Heart right ventricle (tissue), 16 donors: ENCODE results near the gene AGT. TPM values are rescaled to one million over a fixed set of nuclear protein-coding genes. Genes with fewer than 3 reads are reported as not detected.
"Not testable (repeated sequence)": the region's sequence is repeated elsewhere in the genome, so short reads cannot be mapped to it uniquely, and the experiment has no call there.

Experiments
- ATAC-seq, 8 donors: fragments of 200-7000 bp; cut with Tn5 transposase; one replicate each; pipeline ENCODE4 v1.9.1; 2020; ENCODE audit warnings: mild to moderate bottlenecking in 8 of 8, moderate library complexity in 8 of 8, moderate number of reproducible peaks in 1 of 8
- DNase-seq, 2 donors: peaks; one replicate each; pipeline ENCODE4 v3.0.0-alpha.2; 2020
- H3K27ac ChIP-seq, 10 donors: fragments of 200-600 bp; sonication (generic) in 2 of 10; one replicate each; pipeline versions ENCODE4 v1.5.0 to v1.8.0; 2020 to 2022; ENCODE audit warnings: mild to moderate bottlenecking in 3 of 10
- H3K27me3 ChIP-seq, 7 donors: fragments of 200-600 bp; one replicate each; pipeline ENCODE4 v1.8.0; 2021 to 2022; ENCODE audit warnings: mild to moderate bottlenecking in 2 of 7
- H3K36me3 ChIP-seq, 9 donors: fragments of 200-600 bp; sonication (generic) in 1 of 9; one replicate each; pipeline versions ENCODE4 v1.5.0 to v1.8.0; 2020 to 2022; ENCODE audit warnings: mild to moderate bottlenecking in 2 of 9
- H3K4me1 ChIP-seq, 9 donors: fragments of 200-600 bp; sonication (generic) in 1 of 9; one replicate each; pipeline versions ENCODE4 v1.5.0 to v1.8.0; 2020 to 2022; ENCODE audit warnings: mild to moderate bottlenecking in 4 of 9
- H3K4me3 ChIP-seq, 10 donors: fragments of 200-600 bp; sonication (generic) in 2 of 10; one replicate each; pipeline versions ENCODE4 v1.5.0 to v1.8.0; 2020 to 2022; ENCODE audit warnings: mild to moderate bottlenecking in 7 of 10, moderate library complexity in 2 of 10
- H3K9me3 ChIP-seq, 11 donors: fragments of 200-600 bp in 10 of 11; sonication (generic) in 2 of 11; one replicate each; pipeline versions ENCODE4 v1.5.0 to v1.8.0; 2013 to 2022; ENCODE audit warnings: mild to moderate bottlenecking in 2 of 11, control low read depth in 1 of 11, moderate library complexity in 1 of 11
- WGBS, 2 donors: extraction: QIAGEN DNeasy Blood & Tissue Kit; methylation state at CpG; one replicate each; pipeline ENCODE4 v1.1.7; 2013; ENCODE audit warnings: inconsistent platforms in 1 of 2; 5-methylcytosine and 5-hydroxymethylcytosine counted together
- intact Hi-C, 10 donors: fragments of 100-400 bp; cut with DNase I; formaldehyde crosslinking; loops; one replicate each; pipeline versions ENCODE4 v1.11.1 to v1.14.2; 2022
- polyA plus RNA-seq, 2 donors: library from polyadenylated mRNA; stranded (reverse); fragments of 200-250 nt; gene quantifications; one replicate each; pipeline ENCODE4 v1.2.3, GENCODE V29; 2013
- total RNA-seq, 10 donors: library from RNA; stranded (reverse); fragmentation: NEBNext Ultra II Directional in 3 of 10; extraction: Animal tissue kit (Norgen Biotek cat#: 25700) in 3 of 10; gene quantifications; one replicate each; pipeline versions ENCODE4 v1.2.1 to v1.2.4, GENCODE V29; 2021 to 2023
- TF ChIP-seq, protein P1 (sequence below), 9 donors: fragments of 200-600 bp; sonication (generic) in 2 of 9; IDR thresholded peaks; one replicate each; pipeline versions ENCODE4 v1.5.0 to v1.8.0; 2021 to 2022; ENCODE audit warnings: antibody characterized with exemption in 9 of 9, mild to moderate bottlenecking in 5 of 9, moderate library complexity in 1 of 9
- donor health status: Arrhythmogenic right ventricular cardiomyopathy.
- donor health status: ischemic (EF 13 %, LVEDD 7.1; RV severe dilation, severe dysfunction).
- donor health status: healthy with polysubstance abuse.
- donor health status: DM: no; HTN: yes; CAD: no.
- donor health status: DM: no; HTN: no; CAD: no.
- donor health status: ischemic (EF 25% LVEDD 6.9; RV normal size, moderate dysfunction).
- donor health status: ischemic (EF 25% LVEDD 5.7; RV mildly dilated, moderate dysfunction).
- donor health status: healthy.
- donor health status: DM: yes; HTN: yes; CAD: no.
- donor health status: Ischemic cardiomyopathy.
- donor health status: ischemic (EF 35%, LVEDD 5.7; RV mildly dilated, moderate dysfunction).
- donor health status: nonischemic (EF 11% LVEDD 7.7; RV severe dilation, severe dysfunction).
- donor health status: DM: yes; HTN: yes; CAD: no.
- donor health status: PGD.
- donor health status: ischemic (EF 29% LVEDD 5.4; RV normal size, mild dysfunction).
- donor health status: nonischemic (EF 23%, LVEDD 6.1; RV moderate dilation, normal function).

The AGT gene
- total and polyA plus RNA-seq, 12 donors, result 44.2 to 94.7 (median 63.3) TPM

DNA sequence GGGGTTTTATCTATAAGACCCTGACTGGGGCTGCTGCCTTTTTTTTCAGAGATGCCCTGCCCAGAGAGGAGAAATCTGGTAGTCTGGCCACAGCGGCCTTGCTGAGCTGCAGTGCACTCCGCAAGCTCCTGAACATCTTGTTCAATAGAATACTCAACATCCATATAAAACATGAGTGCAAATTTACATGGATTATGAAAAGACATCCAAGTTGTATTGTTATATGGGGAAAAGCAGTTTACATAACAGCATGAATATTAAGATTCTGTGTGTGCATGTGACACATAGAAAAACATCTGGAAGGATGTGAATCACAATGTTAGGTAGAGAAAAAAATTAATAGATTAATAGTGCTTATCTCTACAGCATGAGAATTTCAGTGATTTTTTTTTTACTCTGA, 55.2 kb downstream of the AGT start:
- Histone ChIP-seq H3K4me1 (no peaks in the 10 kb centered on the region), H3K36me3 (peaks cover 0 to 57% (median 19%) of the 10 kb centered on the region in 9 donors), H3K27ac (no peak overlapping the region), H3K27me3 (no peaks in the 10 kb centered on the region), H3K4me3 (no peak overlapping the region), H3K9me3 (peaks cover 0 to 7% (median 0%) of the 10 kb centered on the region in 11 donors)
- TF ChIP-seq, protein P1, sequence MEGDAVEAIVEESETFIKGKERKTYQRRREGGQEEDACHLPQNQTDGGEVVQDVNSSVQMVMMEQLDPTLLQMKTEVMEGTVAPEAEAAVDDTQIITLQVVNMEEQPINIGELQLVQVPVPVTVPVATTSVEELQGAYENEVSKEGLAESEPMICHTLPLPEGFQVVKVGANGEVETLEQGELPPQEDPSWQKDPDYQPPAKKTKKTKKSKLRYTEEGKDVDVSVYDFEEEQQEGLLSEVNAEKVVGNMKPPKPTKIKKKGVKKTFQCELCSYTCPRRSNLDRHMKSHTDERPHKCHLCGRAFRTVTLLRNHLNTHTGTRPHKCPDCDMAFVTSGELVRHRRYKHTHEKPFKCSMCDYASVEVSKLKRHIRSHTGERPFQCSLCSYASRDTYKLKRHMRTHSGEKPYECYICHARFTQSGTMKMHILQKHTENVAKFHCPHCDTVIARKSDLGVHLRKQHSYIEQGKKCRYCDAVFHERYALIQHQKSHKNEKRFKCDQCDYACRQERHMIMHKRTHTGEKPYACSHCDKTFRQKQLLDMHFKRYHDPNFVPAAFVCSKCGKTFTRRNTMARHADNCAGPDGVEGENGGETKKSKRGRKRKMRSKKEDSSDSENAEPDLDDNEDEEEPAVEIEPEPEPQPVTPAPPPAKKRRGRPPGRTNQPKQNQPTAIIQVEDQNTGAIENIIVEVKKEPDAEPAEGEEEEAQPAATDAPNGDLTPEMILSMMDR (IDR thresholded peaks at IDR 0.05), result no peak
- ATAC-seq, result no peak
- DNase-seq, result no peak
- WGBS, 2 donors, result 98 to 100% methylated on average over 2 of the region's 2 CpGs
- intact Hi-C loops, result no loop called here

DNA sequence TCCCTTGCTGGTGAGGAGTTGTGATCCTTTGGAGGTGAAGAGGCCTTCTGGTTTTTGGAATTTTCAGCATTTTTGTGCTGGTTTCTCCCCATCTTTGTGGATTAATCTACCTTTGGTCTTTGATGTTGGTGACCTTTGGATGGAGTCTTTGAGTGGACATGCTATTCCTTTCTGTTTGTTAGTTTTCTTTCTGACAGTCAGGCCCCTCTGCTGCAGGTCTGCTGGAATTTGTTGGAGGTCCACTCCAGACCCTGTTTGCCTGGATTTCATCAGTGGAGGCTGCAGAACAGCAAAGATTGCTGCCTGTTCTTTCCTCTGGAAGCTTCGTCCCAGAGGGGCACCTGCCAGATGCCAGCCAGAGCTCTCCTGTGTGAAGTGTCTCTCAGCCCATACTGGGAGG, 55.8 kb downstream of the AGT start:
- H3K9me3 ChIP-seq, H3K27me3 ChIP-seq, intact Hi-C loops, H3K4me1 ChIP-seq, DNase-seq, H3K4me3 ChIP-seq, H3K27ac ChIP-seq, ATAC-seq: not testable (repeated sequence)
- WGBS, 2 donors, result 89 to 93% methylated on average over 1 of the region's 1 CpG
- H3K36me3 ChIP-seq, result peaks cover 0 to 51% (median 15%) of the 10 kb centered on the region in 9 donors

DNA sequence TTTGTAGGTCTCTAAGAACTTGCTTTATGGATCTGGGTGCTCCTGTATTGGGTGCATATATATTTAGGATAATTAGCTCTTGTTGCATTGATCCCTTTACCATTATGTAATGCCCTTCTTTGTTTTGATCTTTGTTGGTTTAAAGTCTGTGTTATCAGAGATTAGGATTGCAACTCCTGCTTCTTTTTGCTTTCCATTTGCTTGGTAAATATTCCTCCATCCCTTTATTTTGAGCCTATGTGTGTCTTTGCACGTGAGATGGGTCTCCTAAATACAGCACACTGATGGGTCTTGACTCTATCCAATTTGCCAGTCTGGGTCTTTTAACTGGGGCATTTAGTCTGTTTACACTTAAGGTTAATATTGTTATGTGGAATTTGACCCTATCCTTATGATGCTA, 57.2 kb downstream of the AGT start:
- H3K9me3 ChIP-seq, result peaks cover 0 to 12% (median 0%) of the 10 kb centered on the region in 11 donors
- 93 to 100% methylated on average over 1 of the region's 1 CpG for WGBS, 2 donors
- DNase-seq, H3K27ac ChIP-seq, intact Hi-C loops, H3K4me1 ChIP-seq, H3K27me3 ChIP-seq, H3K4me3 ChIP-seq, ATAC-seq: not testable (repeated sequence)
- peaks cover 0 to 37% (median 12%) of the 10 kb centered on the region in 9 donors for H3K36me3 ChIP-seq

Other genes with a start within 250 kb of the AGT start
- gene COG2, start 71.6 kb downstream of the AGT start, total RNA-seq, result 10 to 100 TPM; 20.1 to 36.5 (median 24.7) TPM
- 10 to 100 TPM in 1 of 2 donors, 1 to 10 TPM in 1; 7.5 to 10.6 TPM for gene COG2, start 71.6 kb downstream of the AGT start, polyA plus RNA-seq
- gene CAPN9, start 33.3 kb upstream of the AGT start, total RNA-seq, result under 1 TPM in 3 of 10 donors, not detected in 7; 0.22 to 0.25 (median 0.24) TPM
- not detected for gene CAPN9, start 33.3 kb upstream of the AGT start, polyA plus RNA-seq
- 10 to 100 TPM; 33.4 to 66.0 (median 46.0) TPM for gene C1orf198, start 154.4 kb upstream of the AGT start, total RNA-seq
- 10 to 100 TPM; 26.0 to 36.4 TPM for gene C1orf198, start 154.4 kb upstream of the AGT start, polyA plus RNA-seq